IPS-18c (cell line): ENCODE data around the gene PIGX.

Experiments
- H3K4me3 ChIP-seq: 2 replicates; pipeline ENCODE4 v1.7.0; 2013; ENCODE audit warnings: low read depth, mild to moderate bottlenecking, low read length, moderate library complexity; ENCODE audit not compliant: insufficient read depth
- H3K9me3 ChIP-seq: one replicate; pipeline ENCODE4 v1.6.1; 2013; ENCODE audit warnings: mild to moderate bottlenecking, low read length, moderate library complexity; ENCODE audit not compliant: control insufficient read depth, insufficient read depth

Gene PIGX

GRCh38 chr3:196774848-196775422, 62.8 kb downstream of the PIGX start:
- Histone ChIP-seq H3K9me3 (no peaks in the 10 kb centered on the region), H3K4me3 (no peak overlapping the region)

GRCh38 chr3:196775938-196776337, 63.8 kb downstream of the PIGX start:
- H3K9me3 ChIP-seq, result no peaks in the 10 kb centered on the region
- no peak overlapping the region for H3K4me3 ChIP-seq

GRCh38 chr3:196777836-196778235, 65.7 kb downstream of the PIGX start:
- H3K9me3 ChIP-seq, result no peaks in the 10 kb centered on the region
- no peak overlapping the region for H3K4me3 ChIP-seq

GRCh38 chr3:196778755-196779154, 66.6 kb downstream of the PIGX start:
- no peaks in the 10 kb centered on the region for H3K9me3 ChIP-seq

GRCh38 chr3:196782511-196782910, 70.3 kb downstream of the PIGX start:
- Histone ChIP-seq H3K9me3 (no peaks in the 10 kb centered on the region), H3K4me3 (no peak overlapping the region)

More at GRCh38 chr3:196778755-196779154, 66.6 kb downstream of the PIGX start:
- no peak overlapping the region for H3K4me3 ChIP-seq
